ENCODE measurements around the gene KRT1.

KRT1 gene

GRCh38 chr12:52693261-52693660 lies 13.1 kb upstream of the KRT1 start:
- H3K27me3 ChIP-seq (replicated peaks; ENCODE audit: control insufficient read depth, insufficient read depth, low read length) = peaks cover 4% of the 10 kb centered on the region
- TF ChIP-seq CTCF (IDR thresholded peaks at IDR 0.05; ENCODE audit: insufficient read depth, low read length, poor library complexity, severe bottlenecking) = no peak
- H3K36me3 ChIP-seq (ENCODE audit: control insufficient read depth, insufficient read depth, low read length) = no peaks in the 10 kb centered on the region
- H3K4me3 ChIP-seq (replicated peaks; ENCODE audit: low read depth, low read length) = no peak overlapping the region
- no peak for DNase-seq (ENCODE audit: extremely low read depth, insufficient read length)

- Histone ChIP-seq H3K27me3 (replicated peaks; ENCODE audit: control insufficient read depth, insufficient read depth, low read length) (peaks cover 4% of the 10 kb centered on the region), H3K36me3 (ENCODE audit: control insufficient read depth, insufficient read depth, low read length) (no peaks in the 10 kb centered on the region), H3K4me3 (replicated peaks; ENCODE audit: low read depth, low read length) (no peak overlapping the region)
- DNase-seq (ENCODE audit: extremely low read depth, insufficient read length) = no peak
- TF ChIP-seq CTCF (IDR thresholded peaks at IDR 0.05; ENCODE audit: insufficient read depth, low read length, poor library complexity, severe bottlenecking) = no peak
Measured at GRCh38 chr12:52692254-52692653, 12.0 kb upstream of the KRT1 start.

- H3K27me3 ChIP-seq (replicated peaks; ENCODE audit: control insufficient read depth, insufficient read depth, low read length) = peaks cover 4% of the 10 kb centered on the region
- no peaks in the 10 kb centered on the region for H3K36me3 ChIP-seq (ENCODE audit: control insufficient read depth, insufficient read depth, low read length)
- DNase-seq (ENCODE audit: extremely low read depth, insufficient read length) = no peak
- no peak for TF ChIP-seq CTCF (IDR thresholded peaks at IDR 0.05; ENCODE audit: insufficient read depth, low read length, poor library complexity, severe bottlenecking)
- H3K4me3 ChIP-seq (replicated peaks; ENCODE audit: low read depth, low read length) = no peak overlapping the region
Measured at GRCh38 chr12:52691841-52692150, 11.6 kb upstream of the KRT1 start.

GRCh38 chr12:52691076-52691840 lies 11.1 kb upstream of the KRT1 start:
- DNase-seq (ENCODE audit: extremely low read depth, insufficient read length) = no peak
- Histone ChIP-seq H3K27me3 (replicated peaks; ENCODE audit: control insufficient read depth, insufficient read depth, low read length) (peaks cover 4% of the 10 kb centered on the region), H3K4me3 (replicated peaks; ENCODE audit: low read depth, low read length) (no peak overlapping the region), H3K36me3 (ENCODE audit: control insufficient read depth, insufficient read depth, low read length) (no peaks in the 10 kb centered on the region)
- no peak for TF ChIP-seq CTCF (IDR thresholded peaks at IDR 0.05; ENCODE audit: insufficient read depth, low read length, poor library complexity, severe bottlenecking)

- Histone ChIP-seq H3K36me3 (ENCODE audit: control insufficient read depth, insufficient read depth, low read length) (no peaks in the 10 kb centered on the region), H3K27me3 (replicated peaks; ENCODE audit: control insufficient read depth, insufficient read depth, low read length) (peaks cover 5% of the 10 kb centered on the region), H3K4me3 (replicated peaks; ENCODE audit: low read depth, low read length) (no peak overlapping the region)
- no peak for TF ChIP-seq CTCF (IDR thresholded peaks at IDR 0.05; ENCODE audit: insufficient read depth, low read length, poor library complexity, severe bottlenecking)
- DNase-seq (ENCODE audit: extremely low read depth, insufficient read length) = no peak
Measured at GRCh38 chr12:52690351-52691075, 10.3 kb upstream of the KRT1 start.
